ENCODE measurements around the gene COL23A1.

The COL23A1 gene

GRCh38 chr5:178561746-178562264 lies 28.4 kb downstream of the COL23A1 start:
- in situ Hi-C loops (cut with MboI; ENCODE audit: low sequenced_read_pairs, unreplicated experiment): no loop called here
- no peak for DNase-seq (ENCODE audit: low spot score)
- no peak for TF ChIP-seq CTCF (IDR thresholded peaks at IDR 0.05; ENCODE audit: borderline replicate concordance, control extremely low read depth, extremely low read depth, insufficient read depth, missing control alignments)

- in situ Hi-C loops (cut with MboI; ENCODE audit: low sequenced_read_pairs, unreplicated experiment): no loop called here
- no peak for DNase-seq (ENCODE audit: low spot score)
- no peak for TF ChIP-seq CTCF (IDR thresholded peaks at IDR 0.05; ENCODE audit: borderline replicate concordance, control extremely low read depth, extremely low read depth, insufficient read depth, missing control alignments)
Observed at GRCh38 chr5:178560911-178561310, 29.3 kb downstream of the COL23A1 start.

GRCh38 chr5:178557416-178557815 lies 32.8 kb downstream of the COL23A1 start:
- DNase-seq (ENCODE audit: low spot score): no peak
- in situ Hi-C loops (cut with MboI; ENCODE audit: low sequenced_read_pairs, unreplicated experiment): loop anchor here (10.0 kb wide), 1 partner anchor 273 kb away; no protein-coding TSS in a partner anchor
- TF ChIP-seq CTCF (IDR thresholded peaks at IDR 0.05; ENCODE audit: borderline replicate concordance, control extremely low read depth, extremely low read depth, insufficient read depth, missing control alignments): no peak

- in situ Hi-C loops (cut with MboI; ENCODE audit: low sequenced_read_pairs, unreplicated experiment): loop anchor here (10.0 kb wide), 1 partner anchor 271 kb away; no protein-coding TSS in a partner anchor
- no peak for DNase-seq (ENCODE audit: low spot score)
- TF ChIP-seq CTCF (IDR thresholded peaks at IDR 0.05; ENCODE audit: borderline replicate concordance, control extremely low read depth, extremely low read depth, insufficient read depth, missing control alignments): no peak
Observed at GRCh38 chr5:178555771-178556211, 34.4 kb downstream of the COL23A1 start.

GRCh38 chr5:178555005-178555404 lies 35.2 kb downstream of the COL23A1 start:
- TF ChIP-seq CTCF (IDR thresholded peaks at IDR 0.05; ENCODE audit: borderline replicate concordance, control extremely low read depth, extremely low read depth, insufficient read depth, missing control alignments): no peak
- in situ Hi-C loops (cut with MboI; ENCODE audit: low sequenced_read_pairs, unreplicated experiment): loop anchor here (10.0 kb wide), 1 partner anchor 270 kb away; no protein-coding TSS in a partner anchor
- no peak for DNase-seq (ENCODE audit: low spot score)

GRCh38 chr5:178554311-178554710 lies 35.9 kb downstream of the COL23A1 start:
- TF ChIP-seq CTCF (IDR thresholded peaks at IDR 0.05; ENCODE audit: borderline replicate concordance, control extremely low read depth, extremely low read depth, insufficient read depth, missing control alignments): no peak
- no peak for DNase-seq (ENCODE audit: low spot score)
- in situ Hi-C loops (cut with MboI; ENCODE audit: low sequenced_read_pairs, unreplicated experiment): loop anchor here (10.0 kb wide), 1 partner anchor 270 kb away; no protein-coding TSS in a partner anchor
